Measurements from ENCODE around the gene CCDC71L.

Gene CCDC71L

GRCh38 chr7:106640368-106641141, 20.4 kb downstream of the CCDC71L start:
- no peak overlapping the region for H3K4me2 ChIP-seq (ENCODE audit: low read depth, low read length, poor library complexity, severe bottlenecking)
- H3F3A ChIP-seq (ENCODE audit: insufficient read depth) = no peaks in the 10 kb centered on the region
- no peak overlapping the region for H3K9ac ChIP-seq (ENCODE audit: low read length)
- TF ChIP-seq EZH2phosphoT487 (conservative IDR thresholded peaks at IDR 0.05; ENCODE audit: low read length) = no peak
- TF ChIP-seq CTCF (IDR thresholded peaks at IDR 0.05; ENCODE audit: insufficient read depth, low read length, poor library complexity, severe bottlenecking) = no peak
- no peak overlapping the region for H3K27ac ChIP-seq (ENCODE audit: low read depth, low read length)
- no peaks in the 10 kb centered on the region for H3K36me3 ChIP-seq (ENCODE audit: low read length)
- H3K79me2 ChIP-seq (ENCODE audit: insufficient read depth, low read length) = no peaks in the 10 kb centered on the region
- H4K20me1 ChIP-seq (ENCODE audit: low read depth, low read length) = no peaks in the 10 kb centered on the region
- no peaks in the 10 kb centered on the region for H3K27me3 ChIP-seq (ENCODE audit: low read length)
- H2AFZ ChIP-seq (ENCODE audit: low read depth, low read length, severe bottlenecking) = no peak overlapping the region
- no peak overlapping the region for H3K4me3 ChIP-seq (ENCODE audit: insufficient read depth, low read length, poor library complexity, severe bottlenecking)
- H3K9me2 ChIP-seq (replicated peaks; ENCODE audit: insufficient read depth, low read length) = no peaks in the 10 kb centered on the region
- H3K9me3 ChIP-seq (ENCODE audit: insufficient read depth, low read length) = no peaks in the 10 kb centered on the region

- Histone ChIP-seq H3K4me2 (ENCODE audit: low read depth, low read length, poor library complexity, severe bottlenecking) (no peak overlapping the region), H3K9me2 (replicated peaks; ENCODE audit: insufficient read depth, low read length) (no peaks in the 10 kb centered on the region), H3K9ac (ENCODE audit: low read length) (no peak overlapping the region), H3K4me3 (ENCODE audit: insufficient read depth, low read length, poor library complexity, severe bottlenecking) (no peak overlapping the region), H3K9me3 (ENCODE audit: insufficient read depth, low read length) (no peaks in the 10 kb centered on the region), H3K79me2 (ENCODE audit: insufficient read depth, low read length) (no peaks in the 10 kb centered on the region), H3K36me3 (ENCODE audit: low read length) (no peaks in the 10 kb centered on the region), H3K27ac (ENCODE audit: low read depth, low read length) (no peak overlapping the region), H2AFZ (ENCODE audit: low read depth, low read length, severe bottlenecking) (no peak overlapping the region), H3K27me3 (ENCODE audit: low read length) (no peaks in the 10 kb centered on the region), H3F3A (ENCODE audit: insufficient read depth) (no peaks in the 10 kb centered on the region), H4K20me1 (ENCODE audit: low read depth, low read length) (no peaks in the 10 kb centered on the region)
- no peak for TF ChIP-seq EZH2phosphoT487 (conservative IDR thresholded peaks at IDR 0.05; ENCODE audit: low read length)
- TF ChIP-seq CTCF (IDR thresholded peaks at IDR 0.05; ENCODE audit: insufficient read depth, low read length, poor library complexity, severe bottlenecking) = no peak
These were observed 21.3 kb downstream of the CCDC71L start for GRCh38 chr7:106639476-106640334.

GRCh38 chr7:106635411-106635810, 25.5 kb downstream of the CCDC71L start:
- Histone ChIP-seq H3K4me2 (ENCODE audit: low read depth, low read length, poor library complexity, severe bottlenecking) (no peak overlapping the region), H3K27me3 (ENCODE audit: low read length) (no peaks in the 10 kb centered on the region), H3K9ac (ENCODE audit: low read length) (no peak overlapping the region), H3K9me2 (replicated peaks; ENCODE audit: insufficient read depth, low read length) (no peaks in the 10 kb centered on the region), H2AFZ (ENCODE audit: low read depth, low read length, severe bottlenecking) (no peak overlapping the region), H4K20me1 (ENCODE audit: low read depth, low read length) (no peaks in the 10 kb centered on the region), H3K9me3 (ENCODE audit: insufficient read depth, low read length) (no peaks in the 10 kb centered on the region), H3K4me3 (ENCODE audit: insufficient read depth, low read length, poor library complexity, severe bottlenecking) (no peak overlapping the region), H3K27ac (ENCODE audit: low read depth, low read length) (no peak overlapping the region), H3K36me3 (ENCODE audit: low read length) (no peaks in the 10 kb centered on the region), H3K79me2 (ENCODE audit: insufficient read depth, low read length) (no peaks in the 10 kb centered on the region), H3F3A (ENCODE audit: insufficient read depth) (no peaks in the 10 kb centered on the region)
- TF ChIP-seq EZH2phosphoT487 (conservative IDR thresholded peaks at IDR 0.05; ENCODE audit: low read length) = no peak
- no peak for TF ChIP-seq CTCF (IDR thresholded peaks at IDR 0.05; ENCODE audit: insufficient read depth, low read length, poor library complexity, severe bottlenecking)
